Measurements from ENCODE around the gene ZEB2.

ZEB2 gene

DNA sequence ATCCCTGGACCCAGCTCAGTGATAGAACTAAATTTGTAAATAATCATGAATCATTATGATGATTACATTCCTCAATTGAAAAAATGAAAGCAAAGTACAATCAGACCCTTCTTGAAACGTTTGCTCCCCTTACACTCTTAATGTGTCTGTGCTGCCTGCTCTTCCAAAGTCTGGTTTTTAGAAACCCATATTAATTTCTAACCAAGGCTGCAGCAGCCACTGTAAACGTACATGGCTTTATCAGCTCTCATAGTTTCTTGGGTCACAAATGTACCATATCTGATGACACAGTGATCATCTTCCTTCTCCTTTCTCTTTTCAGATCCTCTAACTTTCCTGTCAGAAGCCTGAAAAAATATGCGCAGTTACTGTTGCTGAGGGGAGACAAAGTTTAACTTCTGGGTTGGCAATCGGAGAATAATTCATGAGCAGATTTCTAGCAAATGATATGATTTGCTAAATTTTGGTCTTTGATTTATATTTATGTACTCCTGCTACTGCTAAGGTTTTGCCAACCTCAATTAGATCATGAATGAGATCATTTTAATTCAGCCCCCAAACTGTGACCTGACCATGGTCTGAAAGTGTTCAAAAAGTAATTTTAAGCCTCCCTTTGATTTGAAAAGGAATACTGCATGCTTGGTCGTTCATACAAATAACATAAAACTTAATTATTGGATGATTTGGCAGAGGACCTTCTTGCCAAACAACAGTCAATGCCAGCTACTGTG is 12.3 kb downstream of the ZEB2 start:
- TF ChIP-seq, protein P1, sequence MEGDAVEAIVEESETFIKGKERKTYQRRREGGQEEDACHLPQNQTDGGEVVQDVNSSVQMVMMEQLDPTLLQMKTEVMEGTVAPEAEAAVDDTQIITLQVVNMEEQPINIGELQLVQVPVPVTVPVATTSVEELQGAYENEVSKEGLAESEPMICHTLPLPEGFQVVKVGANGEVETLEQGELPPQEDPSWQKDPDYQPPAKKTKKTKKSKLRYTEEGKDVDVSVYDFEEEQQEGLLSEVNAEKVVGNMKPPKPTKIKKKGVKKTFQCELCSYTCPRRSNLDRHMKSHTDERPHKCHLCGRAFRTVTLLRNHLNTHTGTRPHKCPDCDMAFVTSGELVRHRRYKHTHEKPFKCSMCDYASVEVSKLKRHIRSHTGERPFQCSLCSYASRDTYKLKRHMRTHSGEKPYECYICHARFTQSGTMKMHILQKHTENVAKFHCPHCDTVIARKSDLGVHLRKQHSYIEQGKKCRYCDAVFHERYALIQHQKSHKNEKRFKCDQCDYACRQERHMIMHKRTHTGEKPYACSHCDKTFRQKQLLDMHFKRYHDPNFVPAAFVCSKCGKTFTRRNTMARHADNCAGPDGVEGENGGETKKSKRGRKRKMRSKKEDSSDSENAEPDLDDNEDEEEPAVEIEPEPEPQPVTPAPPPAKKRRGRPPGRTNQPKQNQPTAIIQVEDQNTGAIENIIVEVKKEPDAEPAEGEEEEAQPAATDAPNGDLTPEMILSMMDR (IDR thresholded peaks at IDR 0.05; ENCODE audit: low read depth, low read length), result no peak
- H3K4me3 ChIP-seq (replicated peaks in 1 of 2; ENCODE audit: low read depth in 2 of 2, low read length in 2 of 2), result peak overlapping the region in 1 of 2 donors; percentile 0
- DNase-seq (ENCODE audit: low read depth in 2 of 2), result peak; percentile 16 to 53

DNA sequence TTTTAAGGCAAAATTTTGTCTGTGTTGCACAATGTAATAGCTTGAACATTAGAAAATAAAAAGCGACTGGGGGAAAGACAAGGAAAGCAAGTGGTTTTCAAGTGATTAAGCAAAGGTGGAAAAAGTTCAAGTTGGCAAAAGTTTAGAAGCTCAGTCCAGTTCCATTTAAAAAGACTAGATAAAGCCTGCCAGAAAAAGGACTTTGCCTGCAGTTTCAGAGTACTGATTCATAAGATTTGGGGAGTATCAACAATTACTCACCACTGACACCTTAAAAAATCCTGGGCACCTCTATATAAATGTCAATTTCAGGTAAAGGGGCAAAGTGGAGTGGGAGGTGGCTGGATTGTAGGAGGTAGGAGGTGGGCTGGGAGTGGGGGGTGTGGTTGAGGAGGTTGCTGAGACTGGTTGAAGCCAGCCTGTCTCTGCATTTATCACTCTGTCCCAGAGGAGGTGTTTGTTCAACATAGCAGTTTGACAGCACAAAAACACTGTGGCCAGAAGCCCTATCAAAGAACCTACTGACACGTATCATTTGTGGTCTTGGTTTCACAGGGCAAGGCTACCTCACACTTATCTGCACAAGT is 14.6 kb downstream of the ZEB2 start:
- TF ChIP-seq, protein P1 (IDR thresholded peaks at IDR 0.05; ENCODE audit: low read depth, low read length), result no peak
- H3K4me3 ChIP-seq (replicated peaks in 1 of 2; ENCODE audit: low read depth in 2 of 2, low read length in 2 of 2), result no peak overlapping the region
- DNase-seq (ENCODE audit: low read depth in 2 of 2), result peak; percentile 62 to 72

DNA sequence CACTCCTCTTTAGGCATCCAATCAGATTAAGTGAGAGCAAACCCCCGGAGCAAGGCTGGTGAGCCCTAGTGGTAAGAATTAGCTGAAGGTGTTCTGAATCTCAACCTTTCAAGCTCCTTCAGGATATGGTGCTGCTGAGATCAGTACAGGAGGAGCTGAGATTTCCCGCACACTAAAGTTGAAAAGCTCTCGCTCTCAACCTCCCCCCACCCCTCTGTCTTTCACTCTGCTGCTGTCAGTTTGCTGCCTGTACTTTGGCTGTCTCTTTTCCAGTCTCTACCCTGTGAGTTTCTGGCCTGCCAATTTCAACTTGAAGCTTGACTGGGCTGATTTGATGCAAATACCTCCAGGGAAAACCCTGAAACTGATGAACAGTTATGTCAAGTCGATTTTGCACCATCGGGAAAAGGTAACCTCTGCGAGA is 15.7 kb downstream of the ZEB2 start:
- H3K4me3 ChIP-seq (replicated peaks in 1 of 2; ENCODE audit: low read depth in 2 of 2, low read length in 2 of 2), result no peak overlapping the region
- DNase-seq (ENCODE audit: low read depth in 2 of 2), result no peak
- TF ChIP-seq, protein P1 (IDR thresholded peaks at IDR 0.05; ENCODE audit: low read depth, low read length), result no peak

DNA sequence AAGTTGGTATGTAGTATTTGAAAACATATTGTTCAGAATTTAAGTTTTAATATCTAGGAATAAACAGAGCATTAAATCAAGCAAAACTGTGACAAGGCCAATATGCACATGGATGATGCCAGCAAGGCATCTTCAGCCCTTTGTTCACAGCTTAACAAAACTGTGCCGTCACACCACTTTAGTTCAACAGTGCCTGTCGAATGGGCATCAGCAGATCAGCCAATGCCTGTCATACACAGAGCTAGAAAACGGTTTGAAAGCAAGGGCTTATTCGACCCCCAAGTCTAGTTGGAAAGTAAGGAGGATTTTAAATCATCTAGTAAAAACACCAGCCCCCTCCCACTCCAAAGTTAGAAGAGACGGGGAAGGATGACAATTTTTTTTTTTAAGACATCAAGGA is 16.7 kb downstream of the ZEB2 start:
- TF ChIP-seq, protein P1 (IDR thresholded peaks at IDR 0.05; ENCODE audit: low read depth, low read length), result no peak
- DNase-seq (ENCODE audit: low read depth in 2 of 2), result no peak
- no peak overlapping the region for H3K4me3 ChIP-seq (replicated peaks in 1 of 2; ENCODE audit: low read depth in 2 of 2, low read length in 2 of 2)

DNA sequence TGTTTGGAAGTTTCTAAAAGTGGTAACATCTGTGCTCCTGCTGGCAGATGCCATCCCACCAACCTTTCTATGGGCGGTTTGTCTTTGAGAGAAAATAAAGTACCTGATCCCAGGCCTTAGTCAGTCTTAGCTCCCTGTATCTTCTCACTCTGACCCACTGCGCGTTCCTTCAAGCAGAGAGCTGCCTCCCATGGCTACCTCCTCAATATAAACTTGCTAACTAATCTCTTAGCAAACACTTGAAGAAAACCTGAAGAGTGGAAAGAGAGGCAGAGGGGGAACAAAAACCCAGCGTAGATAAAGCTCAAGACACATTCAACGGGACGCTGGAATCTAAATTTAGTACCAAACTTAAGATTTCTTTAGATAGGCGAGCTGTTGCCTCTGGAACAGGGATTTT is 17.6 kb downstream of the ZEB2 start:
- H3K4me3 ChIP-seq (replicated peaks in 1 of 2; ENCODE audit: low read depth in 2 of 2, low read length in 2 of 2), result no peak overlapping the region
- TF ChIP-seq, protein P1 (IDR thresholded peaks at IDR 0.05; ENCODE audit: low read depth, low read length), result no peak
- DNase-seq (ENCODE audit: low read depth in 2 of 2), result no peak

DNA sequence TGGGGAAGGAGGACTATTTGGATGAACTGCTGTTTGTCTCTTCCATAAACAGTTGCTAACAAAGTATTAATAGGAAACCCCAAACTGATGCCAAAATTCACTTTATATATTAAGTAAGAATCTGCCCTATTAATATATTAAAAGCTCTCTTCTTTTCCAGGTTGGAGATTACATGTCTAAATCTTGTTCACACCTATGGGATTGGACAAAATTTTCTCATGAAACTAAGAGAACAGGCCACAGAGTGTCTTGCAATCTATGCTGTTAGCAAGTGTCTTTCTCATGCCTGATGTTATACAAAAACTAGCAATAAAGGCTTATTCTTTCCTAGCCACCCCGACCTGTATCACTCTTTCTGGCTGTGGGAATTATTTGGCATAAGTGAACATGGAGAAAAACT is 18.3 kb downstream of the ZEB2 start:
- H3K4me3 ChIP-seq (replicated peaks in 1 of 2; ENCODE audit: low read depth in 2 of 2, low read length in 2 of 2), result no peak overlapping the region
- TF ChIP-seq, protein P1 (IDR thresholded peaks at IDR 0.05; ENCODE audit: low read depth, low read length), result no peak
- no peak for DNase-seq (ENCODE audit: low read depth in 2 of 2)
